ENCODE data around the gene PRKAG2. TPM values are rescaled to one million over a fixed set of nuclear protein-coding genes. Genes with fewer than 3 reads are reported as not detected.

The PRKAG2 gene
- total RNA-seq, 1 experiment from 2014 or later: 73.9 TPM

DNA sequence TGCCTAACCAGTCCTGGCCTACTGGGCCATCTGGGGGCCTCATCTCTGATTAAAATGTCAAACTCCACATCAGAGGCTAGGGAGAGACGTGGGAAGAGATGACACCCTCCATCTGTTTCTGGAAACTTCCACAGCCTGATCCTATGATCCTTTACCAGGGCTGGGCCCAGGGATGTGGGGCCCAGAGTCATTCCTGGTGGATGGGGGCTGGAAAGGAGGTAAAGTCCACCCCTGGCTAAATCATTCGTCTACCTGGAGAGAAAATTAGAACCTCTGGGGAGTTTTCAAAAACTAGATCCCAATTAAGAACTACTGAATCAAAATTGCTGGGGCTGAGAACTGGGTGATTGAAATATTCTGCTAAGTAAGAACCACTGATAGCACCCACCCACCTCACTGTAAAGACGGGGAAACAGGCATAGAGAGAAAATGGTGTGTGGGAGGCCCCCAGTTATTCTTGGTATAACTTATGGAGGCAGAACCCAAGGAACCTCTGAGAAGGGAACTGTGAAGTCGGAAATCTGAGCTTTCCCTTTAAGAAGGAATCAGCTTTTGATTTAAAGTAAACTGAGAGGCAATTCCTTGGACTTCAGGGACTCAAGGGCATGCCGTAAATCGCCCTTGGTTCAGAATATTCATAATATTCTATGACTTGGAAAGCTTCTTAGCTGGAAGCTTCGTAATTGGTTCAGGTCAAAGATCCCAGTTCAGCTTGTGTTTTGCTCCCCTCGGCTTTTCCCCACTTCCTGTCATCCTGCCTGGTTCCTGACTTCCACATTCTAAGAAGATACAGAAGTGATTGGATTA lies 53.1 kb downstream of the PRKAG2 start:
- intact Hi-C loops (cut with micrococcal nuclease): no loop called here
- ChIA-PET POLR2A (no interaction called here), CTCF (no interaction called here)
- TF ChIP-seq, protein P1, sequence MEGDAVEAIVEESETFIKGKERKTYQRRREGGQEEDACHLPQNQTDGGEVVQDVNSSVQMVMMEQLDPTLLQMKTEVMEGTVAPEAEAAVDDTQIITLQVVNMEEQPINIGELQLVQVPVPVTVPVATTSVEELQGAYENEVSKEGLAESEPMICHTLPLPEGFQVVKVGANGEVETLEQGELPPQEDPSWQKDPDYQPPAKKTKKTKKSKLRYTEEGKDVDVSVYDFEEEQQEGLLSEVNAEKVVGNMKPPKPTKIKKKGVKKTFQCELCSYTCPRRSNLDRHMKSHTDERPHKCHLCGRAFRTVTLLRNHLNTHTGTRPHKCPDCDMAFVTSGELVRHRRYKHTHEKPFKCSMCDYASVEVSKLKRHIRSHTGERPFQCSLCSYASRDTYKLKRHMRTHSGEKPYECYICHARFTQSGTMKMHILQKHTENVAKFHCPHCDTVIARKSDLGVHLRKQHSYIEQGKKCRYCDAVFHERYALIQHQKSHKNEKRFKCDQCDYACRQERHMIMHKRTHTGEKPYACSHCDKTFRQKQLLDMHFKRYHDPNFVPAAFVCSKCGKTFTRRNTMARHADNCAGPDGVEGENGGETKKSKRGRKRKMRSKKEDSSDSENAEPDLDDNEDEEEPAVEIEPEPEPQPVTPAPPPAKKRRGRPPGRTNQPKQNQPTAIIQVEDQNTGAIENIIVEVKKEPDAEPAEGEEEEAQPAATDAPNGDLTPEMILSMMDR (IDR thresholded peaks at IDR 0.05; ENCODE audit: unreplicated experiment): no peak
- DNase-seq (ENCODE audit: unreplicated experiment): no peak
- H3K4me3 Mint-ChIP-seq (ENCODE audit: unreplicated experiment): no peak overlapping the region
- BruUV-seq (replicated peaks): no TSS peak
- no peaks in the 10 kb centered on the region for H3K27me3 Mint-ChIP-seq (ENCODE audit: insufficient read depth, unreplicated experiment)
- no peaks in the 10 kb centered on the region for H3K4me1 Mint-ChIP-seq (ENCODE audit: insufficient read depth, unreplicated experiment)
- H3K9me3 Mint-ChIP-seq (ENCODE audit: unreplicated experiment): no peaks in the 10 kb centered on the region
- no peak overlapping the region for H3K27ac Mint-ChIP-seq (ENCODE audit: low read depth, unreplicated experiment)
- H3K36me3 Mint-ChIP-seq (ENCODE audit: insufficient read depth, unreplicated experiment): peaks cover 4% of the 10 kb centered on the region

DNA sequence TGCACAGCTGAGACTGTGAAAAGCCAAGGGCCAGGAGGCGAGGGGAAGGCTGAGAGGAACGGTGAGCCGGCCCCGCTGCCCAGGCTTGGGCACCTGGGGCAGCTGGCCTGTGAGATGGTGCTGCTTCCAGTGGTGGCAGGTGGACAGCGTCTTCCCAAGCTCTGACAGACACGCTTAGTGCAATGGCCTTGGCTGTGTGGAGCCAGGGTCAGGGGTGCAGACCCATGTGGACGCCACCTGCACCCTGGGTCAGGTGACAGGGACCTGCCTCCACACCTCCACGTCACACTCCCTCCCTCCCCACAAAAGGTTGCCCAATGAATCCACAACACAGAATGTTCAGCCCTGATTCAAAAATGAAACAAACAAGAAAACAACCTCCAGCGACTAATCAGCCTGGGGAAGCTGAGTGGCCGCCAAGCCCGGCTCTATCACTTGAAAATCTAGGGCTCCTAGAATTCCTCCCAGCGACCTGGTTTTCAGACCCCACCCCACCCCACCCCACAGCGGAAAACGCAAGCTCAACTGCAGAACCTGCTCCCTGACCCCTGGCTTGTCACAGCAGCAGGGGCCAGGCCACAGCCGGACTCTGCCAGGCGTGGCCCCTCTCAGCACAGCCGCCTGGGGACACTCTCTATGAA lies 54.3 kb downstream of the PRKAG2 start:
- Mint-ChIP-seq H3K36me3 (ENCODE audit: insufficient read depth, unreplicated experiment) (peaks cover 4% of the 10 kb centered on the region), H3K27ac (ENCODE audit: low read depth, unreplicated experiment) (no peak overlapping the region), H3K27me3 (ENCODE audit: insufficient read depth, unreplicated experiment) (no peaks in the 10 kb centered on the region), H3K4me1 (ENCODE audit: insufficient read depth, unreplicated experiment) (no peaks in the 10 kb centered on the region), H3K9me3 (ENCODE audit: unreplicated experiment) (no peaks in the 10 kb centered on the region), H3K4me3 (ENCODE audit: unreplicated experiment) (no peak overlapping the region)
- TF ChIP-seq, protein P1 (IDR thresholded peaks at IDR 0.05; ENCODE audit: unreplicated experiment): no peak
- intact Hi-C loops (cut with micrococcal nuclease): no loop called here
- no TSS peak for BruUV-seq (replicated peaks)
- DNase-seq (ENCODE audit: unreplicated experiment): no peak
- CTCF ChIA-PET: no interaction called here
- POLR2A ChIA-PET: no interaction called here

DNA sequence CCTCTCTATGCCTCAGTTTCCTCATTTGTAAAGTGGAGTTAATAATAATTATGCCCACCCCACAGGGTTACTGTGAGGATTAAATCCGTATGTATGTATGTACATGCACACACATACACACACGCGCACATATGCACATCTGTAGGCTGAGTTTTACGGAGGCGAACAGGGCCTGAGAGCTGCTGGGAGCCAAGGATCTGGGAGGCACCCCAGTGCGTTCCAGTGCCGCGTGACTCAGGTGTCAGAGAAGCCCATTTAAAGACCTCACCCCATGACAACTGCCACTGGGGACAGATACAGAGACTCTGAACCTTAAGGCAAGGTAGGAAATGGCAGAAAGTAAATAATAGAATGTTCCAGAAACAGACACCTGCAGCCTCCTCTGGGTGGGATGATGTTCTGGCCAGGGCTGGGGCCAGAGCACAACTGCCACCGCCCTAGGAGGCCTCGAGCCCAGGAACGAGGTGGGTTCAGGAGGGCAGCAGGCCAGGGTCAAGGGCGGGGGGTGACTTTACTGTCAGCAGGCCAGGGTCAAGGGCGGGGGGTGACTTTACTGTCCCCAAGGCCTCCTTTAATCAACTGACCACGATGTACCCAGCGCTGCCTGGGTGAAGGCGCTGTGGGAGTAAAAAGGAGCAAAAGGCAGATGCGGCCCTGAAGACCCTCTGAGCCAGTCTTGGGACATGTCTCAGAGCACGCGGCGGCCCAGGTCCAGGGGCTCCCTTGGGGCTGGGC lies 54.9 kb downstream of the PRKAG2 start:
- TF ChIP-seq, protein P1 (IDR thresholded peaks at IDR 0.05; ENCODE audit: unreplicated experiment): no peak
- Mint-ChIP-seq H3K4me1 (ENCODE audit: insufficient read depth, unreplicated experiment) (no peaks in the 10 kb centered on the region), H3K36me3 (ENCODE audit: insufficient read depth, unreplicated experiment) (peaks cover 4% of the 10 kb centered on the region), H3K27ac (ENCODE audit: low read depth, unreplicated experiment) (no peak overlapping the region), H3K4me3 (ENCODE audit: unreplicated experiment) (no peak overlapping the region), H3K27me3 (ENCODE audit: insufficient read depth, unreplicated experiment) (no peaks in the 10 kb centered on the region), H3K9me3 (ENCODE audit: unreplicated experiment) (no peaks in the 10 kb centered on the region)
- no TSS peak for BruUV-seq (replicated peaks)
- POLR2A ChIA-PET: no interaction called here
- DNase-seq (ENCODE audit: unreplicated experiment): no peak
- intact Hi-C loops (cut with micrococcal nuclease): no loop called here
- CTCF ChIA-PET: no interaction called here

DNA sequence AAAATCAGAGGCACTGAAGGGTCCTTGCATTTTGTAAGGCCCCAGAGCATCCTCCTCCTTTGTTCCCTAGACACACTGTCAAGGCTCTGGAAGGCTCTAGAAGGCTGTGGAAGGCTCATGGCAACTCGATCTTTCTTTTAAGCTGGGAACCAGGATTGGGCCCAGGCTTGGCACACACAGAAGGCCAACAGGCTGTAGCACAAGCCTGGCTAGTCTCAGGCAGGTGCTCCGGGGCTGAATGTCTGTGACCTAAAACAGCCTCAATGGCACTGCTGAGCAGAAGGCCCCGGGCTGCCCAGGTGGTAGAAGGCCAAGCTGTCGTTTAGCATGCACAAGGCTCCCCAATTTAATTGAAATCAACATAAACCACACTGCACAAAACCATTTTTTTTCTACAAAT lies 55.7 kb downstream of the PRKAG2 start:
- intact Hi-C loops (cut with micrococcal nuclease): no loop called here
- no peaks in the 10 kb centered on the region for H3K9me3 Mint-ChIP-seq (ENCODE audit: unreplicated experiment)
- no peaks in the 10 kb centered on the region for H3K4me1 Mint-ChIP-seq (ENCODE audit: insufficient read depth, unreplicated experiment)

More for the DNA sequence above, 55.7 kb downstream of the PRKAG2 start:
- no peaks in the 10 kb centered on the region for H3K27me3 Mint-ChIP-seq (ENCODE audit: insufficient read depth, unreplicated experiment)
- POLR2A ChIA-PET: no interaction called here
- no TSS peak for BruUV-seq (replicated peaks)
- TF ChIP-seq, protein P1 (IDR thresholded peaks at IDR 0.05; ENCODE audit: unreplicated experiment): no peak
- CTCF ChIA-PET: no interaction called here
- H3K4me3 Mint-ChIP-seq (ENCODE audit: unreplicated experiment): no peak overlapping the region
- H3K27ac Mint-ChIP-seq (ENCODE audit: low read depth, unreplicated experiment): no peak overlapping the region
- no peak for DNase-seq (ENCODE audit: unreplicated experiment)
- H3K36me3 Mint-ChIP-seq (ENCODE audit: insufficient read depth, unreplicated experiment): peaks cover 3% of the 10 kb centered on the region
